GM12878 (cell line): ENCODE results near the gene FBXO42. TPM values are rescaled to one million over a fixed set of nuclear protein-coding genes. Genes with fewer than 3 reads are reported as not detected.

Experiments
- ATAC-seq: fragments of 200-7000 bp; cut with Tn5 transposase; 3 replicates; pipeline ENCODE4 v1.9.1; 2020; ENCODE audit warnings: mild to moderate bottlenecking, moderate library complexity
- BruUV-seq: library from RNA; stranded (reverse); fragments of 400-500 nt; replicated peaks from 2 replicates; lab custom pipeline; 2021; lab: Mats Ljungman, UMichigan
- CTCF ChIA-PET: fragments of 300-600 bp; sonication (Branson Sonifier 250); formaldehyde crosslinking; extraction: SDS; loops from one replicate; lab custom pipeline; 2021; ENCODE audit warnings: inconsistent platforms; lab: Yijun Ruan, JAX
- POLR2A ChIA-PET: fragments of 350-600 bp; formaldehyde crosslinking; extraction: SDS; loops from one replicate; lab custom pipeline; 2021; ENCODE audit warnings: inconsistent platforms; lab: Charles Lee
- RAD21 ChIA-PET: fragments of 300-600 bp; sonication (Branson Sonifier 250); formaldehyde crosslinking; loops from one replicate; lab custom pipeline; 2023; ENCODE audit warnings: antibody characterized with exemption; ENCODE audit not compliant: unreplicated experiment; lab: Charles Lee
- SMC1A ChIA-PET: fragments of 300-600 bp; sonication (Branson Sonifier 250); formaldehyde crosslinking; loops from one replicate; lab custom pipeline; 2023; ENCODE audit not compliant: unreplicated experiment, uncharacterized antibody; lab: Charles Lee
- DNase-seq: peaks from one replicate; pipeline ENCODE4 v3.0.0-alpha.2; 2011; ENCODE audit warnings: low read depth, low spot score
- FAIRE-seq: peaks from 3 replicates; lab custom pipeline; 2011; peaks lifted over from hg19 to GRCh38; lab: Jason Lieb, UNC
- H2AFZ ChIP-seq: 2 replicates; pipeline ENCODE4 v1.6.0; 2011; ENCODE audit warnings: low read depth, low read length, control low read depth; ENCODE audit not compliant: control insufficient read depth
- H3K27ac ChIP-seq: 2 replicates; pipeline ENCODE4 v1.5.1; 2011; ENCODE audit warnings: control low read depth; ENCODE audit not compliant: control insufficient read depth, insufficient read depth
- H3K27me3 ChIP-seq, 2 experiments: replicated peaks in 1 of 2; 2 replicates each; pipeline versions ENCODE4 v1.6.0 to v1.6.1; 2011; ENCODE audit warnings: low read length in 1 of 2; ENCODE audit not compliant: control insufficient read depth in 2 of 2, insufficient read depth in 2 of 2
- H3K36me3 ChIP-seq, 2 experiments: 2 replicates each; pipeline ENCODE4 v1.5.1; 2011; ENCODE audit warnings: low read length in 1 of 2; ENCODE audit not compliant: control insufficient read depth in 2 of 2, insufficient read depth in 2 of 2
- H3K4me1 ChIP-seq: 2 replicates; pipeline ENCODE4 v1.6.1; 2011; ENCODE audit warnings: mild to moderate bottlenecking, low read length, moderate library complexity, mixed read lengths; ENCODE audit not compliant: control insufficient read depth, insufficient read depth
- H3K4me2 ChIP-seq: 2 replicates; pipeline ENCODE4 v1.6.0; 2011; ENCODE audit warnings: control low read depth; ENCODE audit not compliant: control insufficient read depth, insufficient read depth
- H3K4me3 ChIP-seq: fragments of 200-600 bp; sonication (generic); 2 replicates; pipeline ENCODE4 v1.5.1; 2016
- H3K79me2 ChIP-seq: 2 replicates; pipeline ENCODE4 v1.6.0; 2011; ENCODE audit warnings: low read length; ENCODE audit not compliant: control insufficient read depth, insufficient read depth
- H3K9ac ChIP-seq: 2 replicates; pipeline ENCODE4 v1.8.0; 2011; ENCODE audit warnings: low read length, control low read depth, mixed read lengths; ENCODE audit not compliant: control insufficient read depth, insufficient read depth
- H3K9me3 ChIP-seq: replicated peaks from 3 replicates; pipeline ENCODE4 v1.5.1; 2011; ENCODE audit warnings: mild to moderate bottlenecking, low read length; ENCODE audit not compliant: control insufficient read depth, insufficient read depth
- H4K20me1 ChIP-seq: 2 replicates; pipeline ENCODE4 v1.6.0; 2011; ENCODE audit not compliant: control insufficient read depth, insufficient read depth
- ATF7 ChIP-seq: fragments of 450-650 bp; IDR thresholded peaks from 2 replicates; pipeline ENCODE4 v1.6.1; 2016; ENCODE audit warnings: low read depth, mild to moderate bottlenecking
- KLF5 ChIP-seq: fragments of 450-650 bp; IDR thresholded peaks from 2 replicates; pipeline ENCODE4 v1.6.1; 2014; ENCODE audit warnings: mild to moderate bottlenecking; ENCODE audit not compliant: partially characterized antibody
- MEF2B ChIP-seq: fragments of 450-650 bp; IDR thresholded peaks from 2 replicates; pipeline ENCODE4 v1.6.1; 2018; ENCODE audit warnings: mild to moderate bottlenecking, moderate library complexity; ENCODE audit not compliant: partially characterized antibody, poor library complexity, severe bottlenecking
- NFIC ChIP-seq: IDR thresholded peaks from 2 replicates; pipeline ENCODE4 v1.6.1; 2012; ENCODE audit warnings: low read depth, mild to moderate bottlenecking, inconsistent platforms, low read length, moderate library complexity
- SMC3 ChIP-seq: IDR thresholded peaks from 2 replicates; pipeline ENCODE4 v1.6.1; 2011; ENCODE audit warnings: low read length, improper control_type of control experiment, borderline replicate concordance
- STAT3 ChIP-seq: IDR thresholded peaks from 2 replicates; pipeline ENCODE4 v1.6.1; 2011; ENCODE audit warnings: low read depth, low read length, improper control_type of control experiment
- ZBTB40 ChIP-seq: fragments of 450-650 bp; IDR thresholded peaks from 2 replicates; pipeline ENCODE4 v1.6.1; 2016; ENCODE audit warnings: mild to moderate bottlenecking, moderate library complexity, borderline replicate concordance
- WGBS: methylation state at CpG from one replicate; pipeline ENCODE4 v1.1.6; 2016; ENCODE audit warnings: low lambda C conversion rate; ENCODE audit not compliant: insufficient replicate concordance, insufficient coverage; ENCODE audit errors: missing lambda C conversion rate; 5-methylcytosine and 5-hydroxymethylcytosine counted together
- in situ Hi-C: fragments of 300-500 bp; cut with MboI; formaldehyde crosslinking; loops from 9 replicates; pipeline ENCODE4 v1.14.3; 2018; ENCODE audit warnings: mixed read lengths
- intact Hi-C: fragments of 100-400 bp; cut with micrococcal nuclease; formaldehyde crosslinking; loops from one replicate; pipeline ENCODE4 v1.14.2; 2022; ENCODE audit not compliant: unreplicated experiment
- polyA plus RNA-seq, 11 experiments: library from polyadenylated mRNA; depleted of rRNA in 4 of 11; unstranded in 6 of 11; stranded (reverse) in 5 of 11; fragments of >200 nt; fragmentation: Nextera tagmentation in 4 of 11; fragmentation: Illumina TruSeq in 1 of 11; extraction: Ambion mirVana in 4 of 11; extraction: Trizol in 1 of 11; gene quantifications; 1 replicate in 1 of 11; 2 replicates in 10 of 11; pipeline versions ENCODE4 v1.2.1 to v1.2.3, GENCODE V29; 2011 to 2016; ENCODE audit warnings: inconsistent platforms in 2 of 11, missing spikeins in 2 of 11, low read depth in 1 of 11
- total RNA-seq, 4 experiments: library from RNA; depleted of rRNA in 3 of 4; stranded (reverse); fragments of >200 nt in 3 of 4; fragmentation: Illumina TruSeq in 1 of 4; extraction: Trizol in 1 of 4; gene quantifications; 2 replicates each; pipeline versions ENCODE4 v1.2.1 to v1.2.3, GENCODE V29; 2013 to 2021

Gene FBXO42
- total and polyA plus RNA-seq, 10 of the 15 experiments (the other 5 are each of a cell fraction or from before 2014, with no cell fraction given), result 6.1 to 23.8 (median 15.2) TPM

GRCh38 chr1:16276302-16277030, 75.8 kb downstream of the FBXO42 start:
- DNase-seq, result no peak
- ChIA-PET POLR2A (no interaction called here), CTCF (interaction anchor here (0.6 kb wide), 2 partner anchors 23 to 369 kb away, joined by 3 read pairs; no protein-coding TSS in a partner anchor), RAD21 (no interaction called here)
- Histone ChIP-seq H3K27me3 (no peaks in the 10 kb centered on the region), H3K79me2 (no peaks in the 10 kb centered on the region), H3K4me3 (no peak overlapping the region), H2AFZ (no peak overlapping the region), H3K4me1 (no peaks in the 10 kb centered on the region)
- BruUV-seq, result no TSS peak
- TF ChIP-seq ZBTB40 (no peak), SMC3 (no peak), STAT3 (no peak), NFIC (no peak), MEF2B (no peak), KLF5 (no peak), ATF7 (no peak)
- TF ChIP-seq, all 136 proteins: peak for 0
- WGBS, result 92% methylated on average over 2 of the region's 6 CpGs
- ATAC-seq, result no peak
- intact Hi-C loops, result no loop called here
- no peak overlapping the region for H3K9ac ChIP-seq
- in situ Hi-C loops, result no loop called here
- H3K4me2 ChIP-seq, result no peak overlapping the region
- H3K27ac ChIP-seq, result no peak overlapping the region
- H4K20me1 ChIP-seq, result no peaks in the 10 kb centered on the region
- SMC1A ChIA-PET, result interaction anchor here (0.9 kb wide), 1 partner anchor 22 kb away, joined by 3 read pairs; no protein-coding TSS in a partner anchor
- H3K36me3 ChIP-seq, result no peaks in the 10 kb centered on the region; a peak in 1 of 4 replicates
- H3K9me3 ChIP-seq, result no peaks in the 10 kb centered on the region
- FAIRE-seq, result peak; percentile 38
